Measurements from ENCODE around the gene WASL.

The WASL gene

GRCh38 chr7:123690550-123690949 lies 58.3 kb downstream of the WASL start:
- DNase-seq (ENCODE audit: low spot score): no peak

- DNase-seq (ENCODE audit: low spot score): no peak
These were observed 59.6 kb downstream of the WASL start for GRCh38 chr7:123689250-123689649.

GRCh38 chr7:123687727-123688126 lies 61.1 kb downstream of the WASL start:
- no peak for DNase-seq (ENCODE audit: low spot score)

GRCh38 chr7:123687161-123687560 lies 61.6 kb downstream of the WASL start:
- no peak for DNase-seq (ENCODE audit: low spot score)

GRCh38 chr7:123682690-123683089 lies 66.1 kb downstream of the WASL start:
- DNase-seq (ENCODE audit: low spot score): peak; percentile 30

- no peak for DNase-seq (ENCODE audit: low spot score)
These were observed 67.2 kb downstream of the WASL start for GRCh38 chr7:123681561-123681960.

- DNase-seq (ENCODE audit: low spot score): no peak
These were observed 68.2 kb downstream of the WASL start for GRCh38 chr7:123680580-123680979.

- no peak for DNase-seq (ENCODE audit: low spot score)
These were observed 69.2 kb downstream of the WASL start for GRCh38 chr7:123679614-123680013.

- DNase-seq (ENCODE audit: low spot score): no peak
These were observed 71.6 kb downstream of the WASL start for GRCh38 chr7:123677061-123677715.

GRCh38 chr7:123675181-123675473 lies 73.7 kb downstream of the WASL start:
- no peak for DNase-seq (ENCODE audit: low spot score)

GRCh38 chr7:123674399-123675180 lies 74.2 kb downstream of the WASL start:
- DNase-seq (ENCODE audit: low spot score): no peak

- no peak for DNase-seq (ENCODE audit: low spot score)
These were observed 74.9 kb downstream of the WASL start for GRCh38 chr7:123673752-123674398.

- no peak for DNase-seq (ENCODE audit: low spot score)
These were observed 75.6 kb downstream of the WASL start for GRCh38 chr7:123673137-123673732.

- no peak for DNase-seq (ENCODE audit: low spot score)
These were observed 79.3 kb downstream of the WASL start for GRCh38 chr7:123669485-123669884.

GRCh38 chr7:123666492-123666891 lies 82.3 kb downstream of the WASL start:
- no peak for DNase-seq (ENCODE audit: low spot score)

GRCh38 chr7:123665896-123666295 lies 82.9 kb downstream of the WASL start:
- DNase-seq (ENCODE audit: low spot score): no peak

GRCh38 chr7:123665157-123665556 lies 83.6 kb downstream of the WASL start:
- no peak for DNase-seq (ENCODE audit: low spot score)

GRCh38 chr7:123663200-123663599 lies 85.6 kb downstream of the WASL start:
- no peak for DNase-seq (ENCODE audit: low spot score)

- DNase-seq (ENCODE audit: low spot score): no peak
These were observed 86.0 kb downstream of the WASL start for GRCh38 chr7:123662755-123663154.

- DNase-seq (ENCODE audit: low spot score): no peak
These were observed 86.5 kb downstream of the WASL start for GRCh38 chr7:123662293-123662692.

GRCh38 chr7:123661765-123662164 lies 87.0 kb downstream of the WASL start:
- no peak for DNase-seq (ENCODE audit: low spot score)

- DNase-seq (ENCODE audit: low spot score): no peak
These were observed 88.1 kb downstream of the WASL start for GRCh38 chr7:123660514-123661354.

All from iPS-NIHi11 (cell line).